Measurements from ENCODE around the gene SSX2IP. TPM values are rescaled to one million over a fixed set of nuclear protein-coding genes. Genes with fewer than 3 reads are reported as not detected.

Gene SSX2IP
- total RNA-seq, 1 donor from 2014 or later = 11.9 TPM

DNA sequence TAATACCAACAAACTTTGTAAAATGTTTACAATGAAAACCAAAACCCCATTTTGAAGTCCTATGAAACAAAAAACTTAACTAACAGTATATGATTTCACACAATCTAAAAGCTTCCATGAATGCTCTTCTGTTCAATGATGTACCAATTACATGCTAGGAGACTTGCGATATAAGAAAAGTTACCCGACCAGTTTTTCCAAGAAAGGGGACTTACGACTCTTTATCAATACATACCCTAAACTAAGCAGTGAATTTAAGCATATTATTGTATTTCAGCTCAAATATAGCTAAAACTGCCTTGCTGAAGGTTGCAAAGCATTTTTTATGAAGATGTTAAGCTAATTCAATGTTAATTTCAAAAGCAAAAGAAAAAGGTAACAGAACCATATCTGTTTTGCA is 15.6 kb downstream of the SSX2IP start:
- no peak for DNase-seq
- TF ChIP-seq, protein P1, sequence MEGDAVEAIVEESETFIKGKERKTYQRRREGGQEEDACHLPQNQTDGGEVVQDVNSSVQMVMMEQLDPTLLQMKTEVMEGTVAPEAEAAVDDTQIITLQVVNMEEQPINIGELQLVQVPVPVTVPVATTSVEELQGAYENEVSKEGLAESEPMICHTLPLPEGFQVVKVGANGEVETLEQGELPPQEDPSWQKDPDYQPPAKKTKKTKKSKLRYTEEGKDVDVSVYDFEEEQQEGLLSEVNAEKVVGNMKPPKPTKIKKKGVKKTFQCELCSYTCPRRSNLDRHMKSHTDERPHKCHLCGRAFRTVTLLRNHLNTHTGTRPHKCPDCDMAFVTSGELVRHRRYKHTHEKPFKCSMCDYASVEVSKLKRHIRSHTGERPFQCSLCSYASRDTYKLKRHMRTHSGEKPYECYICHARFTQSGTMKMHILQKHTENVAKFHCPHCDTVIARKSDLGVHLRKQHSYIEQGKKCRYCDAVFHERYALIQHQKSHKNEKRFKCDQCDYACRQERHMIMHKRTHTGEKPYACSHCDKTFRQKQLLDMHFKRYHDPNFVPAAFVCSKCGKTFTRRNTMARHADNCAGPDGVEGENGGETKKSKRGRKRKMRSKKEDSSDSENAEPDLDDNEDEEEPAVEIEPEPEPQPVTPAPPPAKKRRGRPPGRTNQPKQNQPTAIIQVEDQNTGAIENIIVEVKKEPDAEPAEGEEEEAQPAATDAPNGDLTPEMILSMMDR (IDR thresholded peaks at IDR 0.05; ENCODE audit: borderline replicate concordance) = no peak
- Histone ChIP-seq H3K9me3 (replicated peaks) (no peaks in the 10 kb centered on the region), H3K36me3 (no peaks in the 10 kb centered on the region), H3K4me3 (no peak overlapping the region), H3K27me3 (ENCODE audit: low read depth) (no peaks in the 10 kb centered on the region), H3K4me1 (no peaks in the 10 kb centered on the region), H3K27ac (replicated peaks) (no peak overlapping the region)
- intact Hi-C loops (cut with micrococcal nuclease) = no loop called here

DNA sequence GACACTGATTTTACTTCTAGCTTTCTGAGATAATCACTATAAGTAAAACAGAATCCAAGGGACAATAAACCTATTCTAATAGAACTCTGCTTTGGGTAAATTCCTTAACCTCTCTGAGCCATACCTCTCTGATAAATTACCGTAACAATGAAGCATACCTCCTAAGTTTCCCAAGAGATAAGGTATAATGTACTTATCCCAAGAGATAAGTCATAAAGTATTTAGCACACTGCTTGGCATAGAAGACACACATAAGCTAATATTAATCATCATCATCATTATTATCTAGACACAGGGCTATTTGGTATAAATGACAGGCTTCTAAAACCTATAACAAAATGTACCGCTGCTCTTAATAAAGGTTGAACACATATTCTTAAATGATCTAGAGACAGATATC is 16.2 kb downstream of the SSX2IP start:
- TF ChIP-seq, protein P1 (IDR thresholded peaks at IDR 0.05; ENCODE audit: borderline replicate concordance) = no peak
- Histone ChIP-seq H3K4me3 (no peak overlapping the region), H3K9me3 (replicated peaks) (no peaks in the 10 kb centered on the region), H3K27ac (replicated peaks) (no peak overlapping the region), H3K27me3 (ENCODE audit: low read depth) (no peaks in the 10 kb centered on the region), H3K4me1 (no peaks in the 10 kb centered on the region), H3K36me3 (no peaks in the 10 kb centered on the region)
- DNase-seq = no peak
- intact Hi-C loops (cut with micrococcal nuclease) = no loop called here

DNA sequence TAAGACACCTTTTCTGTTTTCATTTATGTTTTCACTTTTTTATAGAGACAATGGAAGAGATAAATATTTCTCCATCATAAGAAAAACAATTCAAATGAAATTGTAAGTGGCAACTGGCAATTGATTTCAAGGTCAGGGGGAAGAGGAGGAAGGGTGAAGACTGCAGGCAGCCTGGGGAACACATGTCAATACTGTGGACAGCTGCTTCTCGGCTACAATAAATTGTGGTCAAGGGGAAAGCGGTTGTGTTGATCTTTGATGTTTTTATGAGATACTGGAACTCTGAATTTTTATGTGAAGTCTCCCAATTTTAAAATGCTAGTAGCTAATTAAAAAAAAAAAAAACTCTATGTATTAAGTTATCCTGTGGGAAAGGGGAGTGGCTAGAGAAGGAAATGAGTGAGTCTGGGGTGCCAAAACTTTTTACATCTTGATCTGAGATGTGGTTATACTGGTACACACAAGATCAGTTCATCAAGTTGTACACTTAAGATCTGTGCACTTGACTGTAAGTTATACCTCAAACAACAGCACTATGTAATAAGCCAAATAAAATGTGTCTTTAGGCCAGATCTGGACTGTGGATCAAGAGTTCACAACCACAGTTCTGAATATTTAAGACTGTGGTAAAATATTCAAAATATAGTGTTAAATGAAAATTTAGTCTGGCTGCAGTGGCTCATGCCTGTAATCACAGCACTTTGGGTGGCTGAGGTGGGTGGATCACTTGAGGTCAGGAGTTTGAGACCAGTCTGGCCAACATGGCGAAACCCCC is 18.0 kb downstream of the SSX2IP start:
- no peak for DNase-seq
- H3K4me3 ChIP-seq = no peak overlapping the region
- TF ChIP-seq, protein P1 (IDR thresholded peaks at IDR 0.05; ENCODE audit: borderline replicate concordance) = no peak
- intact Hi-C loops (cut with micrococcal nuclease) = no loop called here
- no peaks in the 10 kb centered on the region for H3K27me3 ChIP-seq (ENCODE audit: low read depth)
- H3K9me3 ChIP-seq (replicated peaks) = no peaks in the 10 kb centered on the region
- H3K27ac ChIP-seq (replicated peaks) = no peak overlapping the region
- H3K36me3 ChIP-seq = no peaks in the 10 kb centered on the region
- no peaks in the 10 kb centered on the region for H3K4me1 ChIP-seq

DNA sequence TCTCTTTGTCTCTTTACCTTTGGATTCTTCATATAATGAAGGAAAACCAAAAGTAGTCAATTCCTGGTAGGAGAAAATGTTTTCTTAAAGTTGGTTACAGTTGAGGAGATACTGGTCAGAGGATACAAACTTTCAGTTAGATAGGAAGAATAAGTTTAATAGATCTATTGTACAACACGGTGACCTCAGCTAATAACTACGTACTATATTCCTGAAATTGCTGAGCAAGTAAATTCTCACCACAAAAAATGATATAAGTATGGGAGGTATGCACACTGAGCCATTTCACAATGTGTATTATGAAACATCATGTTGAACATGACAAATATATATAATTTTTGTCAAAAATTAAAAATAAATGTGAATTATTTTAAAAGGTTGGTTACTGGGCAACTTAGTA is 20.4 kb downstream of the SSX2IP start:
- no peaks in the 10 kb centered on the region for H3K36me3 ChIP-seq
- no peak overlapping the region for H3K4me3 ChIP-seq
- no peaks in the 10 kb centered on the region for H3K9me3 ChIP-seq (replicated peaks)
- intact Hi-C loops (cut with micrococcal nuclease) = no loop called here
- no peak overlapping the region for H3K27ac ChIP-seq (replicated peaks)
- no peak for DNase-seq
- H3K4me1 ChIP-seq = no peaks in the 10 kb centered on the region
- H3K27me3 ChIP-seq (ENCODE audit: low read depth) = no peaks in the 10 kb centered on the region
- TF ChIP-seq, protein P1 (IDR thresholded peaks at IDR 0.05; ENCODE audit: borderline replicate concordance) = no peak

DNA sequence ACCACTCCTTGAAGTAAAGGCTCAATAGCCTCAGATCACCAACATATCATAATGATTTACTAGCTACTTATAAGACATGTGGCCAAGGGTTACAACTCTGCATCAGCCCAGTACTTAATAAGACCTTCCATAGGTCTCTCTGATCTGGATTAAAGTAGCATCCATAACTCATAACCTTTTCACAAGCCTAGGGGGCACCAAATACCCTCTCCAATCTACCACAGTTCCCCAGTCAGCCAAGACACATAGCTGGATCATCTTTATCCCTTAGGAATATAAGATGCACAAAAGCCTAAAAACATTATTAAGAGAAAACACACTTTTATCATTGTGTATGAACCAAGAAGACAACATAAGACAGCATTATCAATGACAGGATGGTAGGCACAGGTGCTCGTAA is 22.1 kb downstream of the SSX2IP start:
- intact Hi-C loops (cut with micrococcal nuclease) = no loop called here
- TF ChIP-seq, protein P1 (IDR thresholded peaks at IDR 0.05; ENCODE audit: borderline replicate concordance) = peak; percentile 31
- Histone ChIP-seq H3K4me3 (no peak overlapping the region), H3K27ac (replicated peaks) (no peak overlapping the region), H3K9me3 (replicated peaks) (no peaks in the 10 kb centered on the region), H3K36me3 (no peaks in the 10 kb centered on the region), H3K27me3 (ENCODE audit: low read depth) (no peaks in the 10 kb centered on the region), H3K4me1 (no peaks in the 10 kb centered on the region)
- no peak for DNase-seq

All from left ventricle myocardium inferior (tissue), 1 donor.